Activated naive CD4-positive, alpha-beta T cell (primary cell): Measurements from ENCODE around the gene SPI1.

Experiments
- DNase-seq, 4 experiments: peaks; one replicate each; lab custom pipeline; 2025; lab: John Stamatoyannopoulos, UW

Gene SPI1

DNA sequence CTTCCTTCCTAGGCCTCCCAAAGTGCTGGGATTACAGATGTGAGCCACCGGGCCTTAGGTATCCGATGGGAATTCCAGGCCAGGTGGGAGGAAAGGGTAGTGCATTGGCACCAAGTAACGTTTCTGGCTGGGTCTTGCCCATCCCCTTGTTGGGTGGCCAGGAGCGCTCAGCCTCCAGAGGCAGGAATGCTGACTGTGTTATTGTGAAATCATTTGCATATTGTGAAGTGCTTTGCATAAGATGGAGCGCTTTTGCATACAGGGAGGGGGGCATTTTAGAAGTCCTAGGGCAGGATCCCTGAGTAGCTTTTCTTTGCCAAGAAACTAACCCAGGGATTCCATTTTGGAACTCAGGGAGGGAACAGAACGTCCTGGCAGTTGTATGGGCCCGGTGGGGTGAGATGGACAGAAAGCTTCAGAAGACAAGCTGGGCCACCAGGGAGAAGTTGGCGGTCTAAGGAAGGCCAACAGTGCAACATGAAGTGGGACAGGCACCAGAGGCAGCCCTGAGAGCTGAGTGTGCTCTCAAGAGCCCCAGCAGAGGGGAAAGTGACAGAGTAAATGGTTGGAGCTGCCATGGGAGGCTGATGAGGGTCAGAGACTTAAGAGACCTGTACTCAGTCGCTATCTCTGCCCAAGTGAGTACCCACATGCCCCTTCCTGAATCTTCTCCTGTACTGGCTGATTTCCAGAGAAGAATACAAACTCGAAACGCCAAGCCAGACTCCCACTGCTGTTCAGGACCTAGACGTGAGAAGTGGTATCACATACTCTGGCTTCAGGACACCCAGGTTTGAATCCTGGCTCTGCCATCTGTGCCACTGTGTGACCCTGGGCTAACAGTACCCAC lies 28.8 kb upstream of the SPI1 start:
- DNase-seq, result no peak

DNA sequence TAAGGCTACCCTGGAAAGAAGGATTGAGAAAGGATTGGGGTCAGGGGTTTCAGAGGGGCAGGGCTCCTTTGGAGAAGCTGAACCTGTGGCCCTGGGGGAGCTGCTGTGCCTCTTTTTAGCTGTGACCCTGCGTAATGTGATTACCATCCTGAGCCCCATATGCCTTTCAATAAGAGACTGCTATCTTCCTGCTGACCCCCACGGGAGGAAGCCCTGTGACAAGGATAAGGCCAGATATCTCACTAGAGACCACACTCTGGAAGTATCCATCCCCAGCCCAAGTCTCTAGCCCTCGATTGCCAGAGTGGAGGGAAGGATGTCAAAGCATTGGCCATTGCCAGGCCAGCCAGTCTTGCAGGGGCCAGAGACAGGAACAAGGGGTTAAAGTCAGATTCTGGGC lies 25.2 kb upstream of the SPI1 start:
- DNase-seq, result no peak

DNA sequence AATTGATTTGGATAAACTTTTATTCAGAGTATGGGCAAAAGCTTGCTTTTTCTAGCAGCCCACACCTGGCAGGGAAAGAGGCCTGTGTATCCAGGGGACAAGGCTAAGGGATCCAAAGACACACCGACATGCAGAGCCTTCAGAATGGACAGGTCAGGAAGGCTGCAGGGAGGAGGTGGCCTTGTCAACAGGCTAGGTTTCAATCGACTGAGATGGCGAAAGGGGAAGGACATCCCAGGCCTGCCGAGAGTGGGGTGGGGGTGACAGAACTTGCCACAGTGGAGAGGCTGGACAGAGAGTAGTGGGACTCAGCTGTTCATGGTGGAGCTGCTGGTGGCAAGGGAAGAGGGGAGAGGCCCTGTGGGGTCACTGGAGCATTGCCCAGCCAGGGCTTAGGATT lies 24.8 kb upstream of the SPI1 start:
- DNase-seq, result no peak

DNA sequence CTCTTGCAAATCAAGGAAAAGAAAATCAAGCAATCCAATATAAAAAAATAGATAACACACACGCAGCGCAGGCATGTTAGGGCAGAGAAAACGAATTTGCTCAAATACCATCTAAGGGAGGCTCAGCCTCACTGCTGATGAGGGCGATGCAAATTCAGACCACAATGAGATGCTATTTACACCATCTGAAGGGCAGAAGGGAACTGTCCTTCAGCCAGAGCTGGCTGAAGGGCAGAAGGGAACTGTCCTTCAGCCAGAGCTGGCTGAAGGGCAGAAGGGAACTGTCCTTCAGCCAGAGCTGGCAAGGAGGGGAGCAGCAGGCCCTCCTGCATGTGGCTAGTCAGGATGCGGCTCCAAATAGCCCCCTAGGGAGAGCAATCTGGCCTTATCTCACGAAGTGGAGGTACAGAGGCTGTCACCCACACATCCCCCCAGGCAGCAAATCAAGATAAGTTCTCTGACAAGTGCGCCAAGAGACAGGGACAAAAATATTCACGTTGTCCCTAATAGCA lies 22.5 kb upstream of the SPI1 start:
- DNase-seq, result no peak

DNA sequence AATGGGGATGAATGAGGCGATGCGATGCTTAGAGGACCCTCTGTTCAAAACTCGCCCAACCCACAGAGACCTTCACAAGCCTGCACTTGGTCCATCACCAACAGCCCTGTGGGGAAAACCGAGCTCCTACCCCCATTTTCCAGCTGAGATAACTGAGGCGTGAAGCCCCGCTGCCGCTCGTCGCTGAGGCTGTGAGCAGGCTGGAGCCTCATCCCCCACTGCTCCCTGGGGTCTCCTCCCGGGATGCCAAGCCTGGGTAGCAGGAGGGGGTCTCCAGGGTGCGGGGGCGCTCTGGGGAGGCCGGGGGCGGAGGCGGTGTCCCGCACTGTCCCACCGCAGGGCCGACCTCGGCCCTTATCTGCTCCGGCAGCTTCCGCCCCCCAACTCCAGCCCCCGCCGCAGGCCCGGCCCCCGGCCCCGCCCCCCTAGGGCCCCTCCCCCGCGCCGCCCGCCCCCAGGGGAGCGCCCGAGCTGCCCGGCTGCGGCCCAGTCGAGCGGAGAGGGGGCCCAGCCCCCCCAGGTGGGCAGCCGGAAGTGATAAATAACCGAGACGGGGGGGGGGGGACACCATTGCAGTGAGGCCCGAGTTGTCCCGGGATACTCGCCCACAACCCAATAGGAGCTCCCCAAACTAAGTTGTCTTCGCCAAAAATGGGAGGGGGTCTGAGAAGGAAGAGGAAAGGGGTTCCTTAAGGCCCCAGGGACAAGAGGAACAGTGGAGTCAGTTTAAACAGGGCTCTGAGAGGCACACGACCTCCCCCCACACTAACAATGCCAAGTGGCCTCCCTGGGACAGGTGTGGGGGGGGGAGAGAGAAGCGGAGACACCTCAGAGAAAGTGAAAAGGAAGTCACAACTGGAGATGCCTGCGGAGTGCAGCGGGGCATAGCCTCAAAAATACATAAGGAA lies 21.8 kb upstream of the SPI1 start:
- DNase-seq, result peak in 2 of 4 experiments; percentile 30 to 57

DNA sequence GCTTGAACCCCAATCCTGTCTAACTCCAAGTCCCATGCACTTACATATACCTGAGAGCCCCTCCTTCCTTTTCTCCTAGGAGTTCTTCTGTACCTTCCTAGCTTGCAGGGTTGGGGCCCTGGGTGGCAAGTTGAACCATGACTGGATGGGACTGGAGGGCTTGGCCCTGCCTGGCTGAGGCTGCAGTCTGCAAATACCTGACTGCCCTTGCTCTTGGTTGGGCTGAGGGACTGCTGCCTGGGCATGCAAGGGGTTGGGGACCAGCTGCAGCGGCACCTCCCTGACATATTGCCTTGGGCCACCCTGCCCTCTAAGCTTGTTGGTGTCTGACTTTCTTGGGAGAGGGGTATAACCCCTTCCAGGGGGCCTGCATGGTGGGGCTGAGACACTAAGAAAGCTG lies 20.2 kb upstream of the SPI1 start:
- DNase-seq, result no peak

DNA sequence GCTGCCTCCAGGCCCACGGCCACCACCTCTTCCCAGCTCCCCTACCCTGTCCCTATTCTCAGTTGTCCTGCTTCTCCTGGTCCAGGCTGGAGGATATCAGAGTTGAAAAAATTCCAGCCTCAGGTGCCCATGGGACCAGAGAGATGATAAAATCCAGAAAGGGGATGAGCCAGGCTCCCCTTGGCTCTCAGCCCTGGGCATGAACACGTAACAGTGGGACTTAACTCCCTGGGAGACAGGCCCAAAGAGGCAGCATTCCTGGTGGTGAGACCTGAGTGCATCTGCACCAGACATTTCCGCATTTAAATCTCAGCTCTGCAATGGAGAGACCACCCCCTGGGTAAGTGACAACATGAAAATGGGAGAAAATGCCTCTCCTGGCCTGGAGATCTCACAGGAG lies 19.7 kb upstream of the SPI1 start:
- DNase-seq, result no peak

DNA sequence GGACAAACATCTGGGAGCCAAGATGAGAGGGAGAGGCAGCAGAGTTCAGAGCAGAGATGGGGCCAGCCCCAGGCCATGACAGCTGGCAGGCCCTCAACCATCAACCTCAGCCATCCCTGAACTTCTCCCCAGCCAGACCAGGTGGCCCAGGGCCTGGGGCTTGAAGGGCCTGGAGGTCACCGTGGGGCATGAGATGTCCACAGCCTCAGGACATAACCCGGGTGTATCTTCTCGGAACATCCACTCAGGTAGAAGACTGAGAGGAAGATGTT lies 17.6 kb upstream of the SPI1 start:
- no peak for DNase-seq

DNA sequence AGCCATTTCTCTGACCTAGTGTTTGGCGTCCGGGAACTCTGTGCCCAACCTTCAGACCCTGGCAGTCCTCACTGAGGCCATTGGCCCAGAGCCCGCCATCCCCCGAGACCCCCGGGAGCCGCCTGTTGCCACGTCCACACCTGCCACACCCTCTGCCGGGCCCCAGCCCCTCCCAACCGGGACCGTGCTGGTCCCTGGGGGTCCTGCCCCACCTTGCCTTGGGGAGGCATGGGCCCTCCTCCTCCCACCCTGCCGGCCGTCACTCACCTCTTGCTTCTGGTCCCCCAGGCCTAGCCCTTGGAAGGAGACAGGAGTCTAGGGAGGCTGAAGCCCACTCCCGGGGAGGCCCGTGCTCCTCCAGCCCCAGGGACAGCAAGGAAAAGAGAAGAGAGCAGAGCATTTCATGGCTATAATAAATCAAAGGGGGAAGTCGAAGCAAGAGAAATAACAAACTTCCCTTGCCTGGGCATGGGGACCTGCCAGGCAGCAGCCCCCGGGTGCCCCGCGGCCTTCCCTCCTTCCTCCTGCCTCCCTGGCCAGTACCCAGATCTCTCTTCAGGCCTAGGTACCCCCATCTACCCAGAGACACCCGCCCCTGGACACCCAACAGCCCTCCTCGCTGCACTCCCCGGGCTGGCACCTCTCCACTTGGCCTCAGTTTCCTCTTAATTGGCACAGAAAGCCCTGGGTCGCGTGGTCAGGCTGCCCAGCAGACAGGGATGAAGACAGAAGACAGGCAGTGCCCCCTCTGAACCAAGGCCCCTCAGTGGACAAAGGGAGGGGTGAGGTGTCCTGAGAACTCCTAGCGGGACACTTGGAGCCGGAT lies 17.1 kb upstream of the SPI1 start:
- no peak for DNase-seq

DNA sequence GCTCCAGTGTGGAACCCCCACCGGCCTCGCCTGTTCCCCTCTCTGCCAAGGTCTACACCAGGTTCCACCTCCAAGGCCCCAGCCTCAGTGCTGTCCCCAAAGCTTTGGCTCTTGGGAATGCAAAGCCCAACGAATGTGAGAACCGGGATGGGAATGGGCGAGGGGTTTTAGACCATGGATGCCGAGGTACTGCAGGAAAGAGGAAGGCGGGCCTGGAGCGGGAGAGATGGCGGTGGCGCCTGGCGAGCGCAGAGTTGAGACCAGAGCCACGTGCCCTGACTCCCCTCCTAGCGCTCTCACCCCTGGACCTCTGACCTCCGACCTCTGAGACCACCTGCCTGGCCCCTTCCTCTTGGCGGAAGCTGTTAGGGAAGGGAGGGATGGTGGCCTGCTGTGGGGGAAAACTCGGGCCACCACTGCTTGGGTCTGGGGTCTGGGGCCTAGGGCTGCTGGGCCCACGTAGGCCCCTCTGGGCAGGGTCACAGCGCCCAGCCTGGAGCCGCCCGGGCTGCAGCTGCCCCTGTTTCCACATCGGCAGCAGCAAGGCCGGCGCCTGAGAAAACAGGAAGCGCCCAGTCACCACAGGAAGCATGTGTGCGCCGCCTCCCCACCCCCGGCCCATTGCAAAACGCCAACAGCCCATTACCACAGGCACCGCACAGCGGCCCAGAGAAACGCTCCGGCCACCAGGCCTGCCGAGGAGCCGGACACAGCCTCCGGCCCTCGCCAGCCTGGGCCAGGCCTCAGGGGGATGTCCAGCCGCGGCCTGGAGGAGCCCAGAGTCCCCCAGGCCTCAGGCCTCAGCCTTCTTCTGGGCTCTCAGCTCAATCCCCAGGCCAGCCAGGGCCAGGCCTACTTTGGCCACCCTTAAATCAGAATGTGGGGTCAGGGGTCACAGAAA lies 16.2 kb upstream of the SPI1 start:
- peak in 2 of 4 experiments; percentile 56 to 69 for DNase-seq

DNA sequence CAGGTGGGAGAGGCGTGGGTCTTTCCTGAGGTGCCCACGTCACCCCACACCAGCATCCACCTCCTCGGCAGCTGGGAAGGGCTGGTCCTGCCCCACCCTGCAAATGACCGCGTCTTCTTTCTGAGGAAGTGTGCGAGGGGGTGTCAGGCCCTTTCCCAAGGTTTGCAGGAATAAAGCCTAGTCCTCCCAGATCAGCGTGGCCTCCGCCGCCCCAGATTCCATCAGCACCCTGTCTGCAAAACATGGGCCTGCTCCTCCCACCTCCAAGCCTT lies 15.6 kb upstream of the SPI1 start:
- DNase-seq, result no peak

DNA sequence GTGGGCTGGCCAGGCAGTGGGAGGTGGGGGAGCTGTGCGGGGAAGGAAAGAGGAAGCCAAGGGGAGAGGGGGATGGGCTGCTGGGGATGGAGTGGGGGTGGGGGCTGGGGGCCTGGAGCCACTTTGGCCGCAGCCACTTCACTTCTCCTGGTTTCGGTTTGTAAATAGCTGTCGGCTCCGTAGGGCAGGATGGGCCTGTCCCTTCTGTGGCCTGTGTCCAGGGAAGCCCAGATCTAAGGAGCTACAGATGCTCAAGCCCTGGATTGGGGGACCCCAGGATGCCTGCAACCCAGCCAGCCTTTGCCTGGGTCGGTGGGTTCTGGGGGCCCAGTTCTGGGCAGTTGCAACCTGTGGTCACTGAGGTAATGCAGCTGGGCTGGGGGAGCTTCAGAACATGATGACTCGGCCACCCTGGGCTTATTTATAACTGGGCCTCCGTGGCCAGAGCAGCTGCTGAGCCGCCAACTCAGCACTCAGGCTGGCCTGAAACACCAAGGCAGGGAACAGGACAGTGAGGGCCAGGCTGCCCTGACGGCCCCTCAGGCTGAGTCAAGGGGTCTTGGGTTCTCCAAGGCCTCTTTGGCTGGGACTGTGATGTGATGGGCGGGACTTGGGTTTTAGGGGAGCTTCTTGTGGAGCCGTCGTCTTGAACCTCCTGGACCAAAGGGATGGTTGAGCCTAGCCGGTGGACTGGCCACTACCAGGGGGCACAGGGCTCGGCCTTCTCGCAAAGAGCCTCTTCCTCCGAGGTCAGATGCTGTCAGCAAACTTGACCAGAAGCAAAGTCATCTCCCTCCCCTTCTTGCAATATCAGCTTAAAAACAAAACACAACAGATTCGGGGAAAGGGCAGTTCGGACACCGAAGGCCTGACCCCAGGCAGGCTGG lies 15.1 kb upstream of the SPI1 start:
- no peak for DNase-seq

DNA sequence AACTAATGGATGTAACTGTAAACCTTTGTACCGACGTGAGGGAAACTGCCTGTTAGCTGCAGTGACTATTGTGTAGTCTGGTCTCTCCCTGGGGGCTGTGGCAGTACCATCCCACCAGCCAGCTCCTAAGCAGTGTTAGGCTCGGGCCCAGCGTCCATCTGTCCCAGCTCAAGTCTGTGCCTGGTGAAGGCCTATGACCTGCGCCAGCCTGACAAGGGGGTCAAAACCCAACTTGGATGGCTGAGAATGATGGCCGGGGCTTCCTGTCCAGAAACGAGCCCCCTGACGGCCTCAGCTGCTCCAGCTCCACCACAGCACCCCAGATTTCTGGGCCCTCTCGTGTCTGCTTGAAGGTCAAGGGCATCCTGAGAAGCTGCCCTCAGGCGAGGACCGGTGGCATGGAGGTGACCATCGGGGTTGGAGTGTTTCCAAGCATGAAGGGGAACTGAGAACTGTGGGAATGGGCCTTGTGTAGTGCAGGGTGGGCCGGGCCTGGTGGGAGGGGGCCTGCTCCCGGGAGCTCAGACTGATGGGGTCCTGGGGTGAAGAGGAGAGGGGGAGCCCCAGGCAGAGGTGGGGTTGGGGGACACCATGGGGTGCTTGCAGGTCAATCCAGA lies 14.3 kb upstream of the SPI1 start:
- DNase-seq, result no peak

DNA sequence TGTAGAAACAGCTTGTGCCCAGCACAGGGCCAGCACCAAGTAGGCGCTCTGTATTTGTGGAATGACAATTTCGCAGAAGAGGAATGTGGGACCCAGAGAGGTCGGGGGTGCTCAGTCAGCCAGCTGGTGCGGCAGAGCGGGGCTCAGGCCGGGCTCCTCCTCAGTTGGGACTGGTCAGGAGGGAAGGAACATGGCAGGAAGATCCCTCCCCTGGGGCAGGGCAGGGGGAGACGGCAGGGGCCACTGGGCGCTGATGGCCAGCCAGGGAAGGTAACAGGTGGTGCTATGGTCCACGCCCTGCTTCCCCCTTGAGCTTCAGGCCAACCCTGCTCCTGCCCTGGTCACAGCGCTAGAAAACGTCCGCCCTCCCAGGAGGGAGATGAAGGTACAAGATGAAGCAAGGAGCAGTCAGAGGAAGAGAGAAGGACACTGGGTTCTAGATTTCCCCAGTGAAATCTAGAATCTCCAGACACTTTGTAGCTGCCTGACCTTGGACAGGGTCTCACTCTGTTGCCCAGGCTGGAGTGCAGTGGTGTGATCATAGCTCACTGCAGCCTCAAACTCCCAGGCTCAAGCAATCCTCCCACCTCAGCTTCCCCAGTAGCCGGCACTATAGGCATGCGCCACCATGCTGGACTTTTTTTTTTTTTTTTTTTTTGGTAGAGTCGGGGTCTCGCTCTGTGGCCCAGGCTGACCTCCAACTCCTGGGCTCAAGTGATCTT lies 13.5 kb upstream of the SPI1 start:
- no peak for DNase-seq

DNA sequence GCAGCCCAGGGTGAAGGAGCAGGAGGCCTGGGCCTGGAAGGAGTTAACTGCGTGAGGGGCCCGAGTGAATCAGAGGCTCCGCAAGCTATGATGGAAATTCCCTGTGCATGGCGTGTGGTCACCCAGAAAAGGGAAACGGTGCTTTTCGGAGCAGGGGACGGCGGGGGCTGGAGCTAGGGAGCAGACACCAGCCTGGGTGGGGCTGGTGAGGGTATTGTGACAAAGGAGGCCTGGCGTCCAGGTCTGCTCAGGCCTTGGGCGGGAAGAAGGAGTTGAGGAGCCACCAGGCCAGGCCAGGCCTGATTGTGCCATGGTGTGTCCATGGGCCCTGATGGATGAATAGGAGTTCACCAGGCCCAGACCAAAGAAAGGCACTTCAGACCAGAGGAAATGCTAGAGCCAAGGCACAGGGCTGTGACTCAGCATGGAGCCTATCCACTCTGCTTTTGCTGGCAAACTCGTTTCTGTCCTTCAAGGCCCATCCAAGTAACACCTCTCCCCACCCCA lies 12.8 kb upstream of the SPI1 start:
- no peak for DNase-seq

DNA sequence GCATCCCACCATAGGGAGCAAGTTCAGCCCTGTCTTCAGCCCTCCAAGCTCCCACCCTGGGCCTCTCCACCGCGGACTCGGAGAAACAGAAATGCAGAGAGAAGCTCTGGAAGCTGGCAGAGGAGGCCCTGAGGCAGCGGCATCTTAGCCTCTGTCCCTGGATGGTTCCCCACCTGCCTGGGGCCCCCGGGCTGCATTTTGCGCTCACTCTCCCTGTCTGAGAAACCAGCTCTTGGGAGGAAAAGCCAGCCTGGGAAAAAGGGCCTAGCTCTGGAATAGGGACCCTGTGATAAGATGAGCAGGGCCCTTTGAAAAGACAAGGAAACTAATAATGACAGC lies 12.0 kb upstream of the SPI1 start:
- DNase-seq, result no peak

DNA sequence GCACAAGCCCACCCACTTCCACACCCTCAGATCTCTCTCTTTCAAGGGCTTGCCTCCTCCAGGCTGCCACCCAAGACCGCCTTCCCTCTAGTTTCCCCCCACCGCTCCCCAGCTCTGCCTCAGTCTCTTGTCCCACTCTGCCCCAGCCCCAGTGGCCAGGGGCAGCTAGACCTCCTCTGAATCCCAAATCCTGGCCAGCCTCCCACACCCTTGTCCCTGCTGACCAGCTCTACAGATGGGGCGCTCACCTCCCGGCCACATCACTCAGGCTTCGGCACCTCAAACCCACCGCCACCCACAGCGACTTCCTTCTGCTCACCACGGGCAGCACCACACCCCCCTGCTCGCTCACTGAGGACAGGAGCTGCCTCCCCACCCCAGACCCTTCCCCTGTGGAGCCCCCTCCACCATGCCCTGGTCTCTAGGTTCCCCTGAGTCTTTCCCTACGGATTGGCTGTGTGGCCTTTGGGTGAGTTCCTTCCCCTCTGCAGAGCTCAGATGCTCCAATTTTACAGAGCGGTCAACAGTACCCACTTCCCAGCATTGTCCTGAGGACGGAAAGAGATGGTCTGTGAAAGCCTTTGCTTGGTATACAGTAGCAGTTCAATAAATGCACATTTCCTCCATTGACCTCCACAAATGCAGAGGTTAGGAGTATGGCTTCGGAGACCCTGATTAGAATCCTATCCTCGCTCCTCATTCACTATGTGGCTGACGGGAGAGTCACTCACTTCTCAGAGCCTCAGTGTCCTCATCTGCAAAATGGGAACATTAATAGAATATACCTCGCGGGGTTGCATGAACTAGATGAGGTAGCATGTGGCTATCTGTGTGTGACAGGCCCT lies 11.5 kb upstream of the SPI1 start:
- no peak for DNase-seq
